Right ventricle myocardium inferior (tissue), 1 donor: ENCODE data around the gene UBN2. TPM values are rescaled to one million over a fixed set of nuclear protein-coding genes. Genes with fewer than 3 reads are reported as not detected.

ENCODE experiments used
- ATAC-seq: fragments of 200-7000 bp; cut with Tn5 transposase; one replicate; pipeline ENCODE4 v1.9.1; 2020; ENCODE audit warnings: mild to moderate bottlenecking, moderate library complexity
- DNase-seq: peaks from one replicate; pipeline ENCODE4 v3.0.0; 2021; ENCODE audit errors: missing footprints
- intact Hi-C: fragments of 100-400 bp; cut with DNase I; formaldehyde crosslinking; loops from one replicate; pipeline ENCODE4 v1.11.0; 2022
- total RNA-seq: library from RNA; stranded (reverse); fragmentation: NEBNext Ultra II Directional; extraction: Animal tissue kit (Norgen Biotek cat#: 25700); gene quantifications from one replicate; pipeline ENCODE4 v1.2.1, GENCODE V29; 2021
- donor health status: DM: no; HTN: yes; CAD: no; lungs with severe emphysema.

Gene UBN2
- total RNA-seq, 1 donor from 2014 or later = 13.0 TPM

GRCh38 chr7:139230023-139230422 is 1.0 kb upstream of the UBN2 start:
- intact Hi-C loops = no loop called here
- ATAC-seq = no peak

GRCh38 chr7:139230484-139230773 is 608 bp upstream of the UBN2 start:
- intact Hi-C loops = no loop called here
- ATAC-seq = no peak
- peak; percentile 82 for DNase-seq

More at GRCh38 chr7:139230023-139230422, 1.0 kb upstream of the UBN2 start:
- DNase-seq = no peak

GRCh38 chr7:139231513-139232376 is 708 bp downstream of the UBN2 start:
- intact Hi-C loops = no loop called here
- DNase-seq = peak; percentile 69
- no peak for ATAC-seq

GRCh38 chr7:139232377-139232717 is 1.3 kb downstream of the UBN2 start:
- intact Hi-C loops = no loop called here
- DNase-seq (no peak), ATAC-seq (no peak)

- DNase-seq (no peak), ATAC-seq (no peak)
- intact Hi-C loops = no loop called here
Measured at GRCh38 chr7:139232904-139233303, 1.9 kb downstream of the UBN2 start.

GRCh38 chr7:139241258-139241657 is 10.2 kb downstream of the UBN2 start:
- DNase-seq = no peak
- ATAC-seq = no peak
- intact Hi-C loops = no loop called here

- ATAC-seq = no peak
- intact Hi-C loops = no loop called here
- no peak for DNase-seq
Measured at GRCh38 chr7:139242741-139243281, 11.8 kb downstream of the UBN2 start.

- ATAC-seq = no peak
- DNase-seq = no peak
- intact Hi-C loops = no loop called here
Measured at GRCh38 chr7:139245401-139245800, 14.4 kb downstream of the UBN2 start.

- DNase-seq (no peak), ATAC-seq (no peak)
- intact Hi-C loops = no loop called here
Measured at GRCh38 chr7:139246494-139246893, 15.5 kb downstream of the UBN2 start.

GRCh38 chr7:139246905-139247304 is 15.9 kb downstream of the UBN2 start:
- ATAC-seq (no peak), DNase-seq (no peak)
- intact Hi-C loops = no loop called here

- DNase-seq = no peak
- intact Hi-C loops = no loop called here
Measured at GRCh38 chr7:139249179-139249810, 18.3 kb downstream of the UBN2 start.

GRCh38 chr7:139252451-139252850 is 21.4 kb downstream of the UBN2 start:
- intact Hi-C loops = no loop called here
- peak; percentile 34 for ATAC-seq

More at GRCh38 chr7:139249179-139249810, 18.3 kb downstream of the UBN2 start:
- ATAC-seq = no peak

GRCh38 chr7:139254281-139254680 is 23.2 kb downstream of the UBN2 start:
- DNase-seq = no peak
- no peak for ATAC-seq
- intact Hi-C loops = no loop called here

More at GRCh38 chr7:139252451-139252850, 21.4 kb downstream of the UBN2 start:
- no peak for DNase-seq

- intact Hi-C loops = no loop called here
- ATAC-seq = no peak
- no peak for DNase-seq
Measured at GRCh38 chr7:139254728-139255127, 23.7 kb downstream of the UBN2 start.

GRCh38 chr7:139255290-139255689 is 24.3 kb downstream of the UBN2 start:
- DNase-seq (no peak), ATAC-seq (no peak)
- intact Hi-C loops = no loop called here

- intact Hi-C loops = no loop called here
- no peak for ATAC-seq
- DNase-seq = no peak
Measured at GRCh38 chr7:139259142-139259541, 28.1 kb downstream of the UBN2 start.

GRCh38 chr7:139264220-139264619 is 33.2 kb downstream of the UBN2 start:
- ATAC-seq = peak; percentile 69
- DNase-seq = no peak
- intact Hi-C loops = no loop called here

GRCh38 chr7:139265673-139266072 is 34.6 kb downstream of the UBN2 start:
- intact Hi-C loops = no loop called here
- ATAC-seq = no peak
- no peak for DNase-seq

- no peak for DNase-seq
- intact Hi-C loops = no loop called here
- peak; percentile 68 for ATAC-seq
Measured at GRCh38 chr7:139271718-139272628, 40.9 kb downstream of the UBN2 start.
